Stimulated activated CD8-positive, alpha-beta memory T cell treated with anti-CD3 and anti-CD28 coated beads, Interleukin-4, amount 100 ng/mL, for 48 hours (primary cell): ENCODE data around the gene SYNJ1.
A peak's percentile ranks its signal among the peaks of the same experiment; 100 is the strongest.
"Not testable (repeated sequence)": the region's sequence is repeated elsewhere in the genome, so short reads cannot be mapped to it uniquely, and the experiment has no call there.

Source experiments
- DNase-seq: peaks from one replicate; pipeline ENCODE4 v3.0.0-alpha.2; 2020

The SYNJ1 gene

DNA sequence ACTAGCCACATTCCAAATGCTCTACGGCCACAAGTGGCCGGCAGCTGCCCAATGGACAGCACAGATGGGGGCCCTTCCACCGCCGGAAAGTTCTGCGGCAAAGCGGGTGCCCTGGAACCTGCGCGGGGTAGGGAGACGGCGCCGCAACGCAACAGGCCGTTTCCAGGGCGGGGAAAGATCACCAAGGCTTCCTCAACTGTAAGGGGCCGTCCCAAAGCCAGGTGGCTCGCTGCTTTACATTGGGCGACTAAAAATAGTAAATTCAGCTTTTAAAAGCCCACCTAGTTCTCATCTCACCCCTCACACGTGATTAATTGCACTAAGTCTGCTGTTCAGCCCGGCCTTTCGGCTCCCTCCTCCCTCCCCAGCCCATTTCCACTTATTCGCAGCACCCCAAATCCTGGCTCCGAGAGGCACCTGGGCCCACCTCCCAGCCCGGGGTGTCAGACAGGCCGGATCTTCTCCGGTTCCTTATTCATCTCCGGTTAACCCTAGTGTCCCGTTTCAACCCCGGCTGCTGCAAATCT, 116.3 kb downstream of the SYNJ1 start:
- DNase-seq, result peak; percentile 58

DNA sequence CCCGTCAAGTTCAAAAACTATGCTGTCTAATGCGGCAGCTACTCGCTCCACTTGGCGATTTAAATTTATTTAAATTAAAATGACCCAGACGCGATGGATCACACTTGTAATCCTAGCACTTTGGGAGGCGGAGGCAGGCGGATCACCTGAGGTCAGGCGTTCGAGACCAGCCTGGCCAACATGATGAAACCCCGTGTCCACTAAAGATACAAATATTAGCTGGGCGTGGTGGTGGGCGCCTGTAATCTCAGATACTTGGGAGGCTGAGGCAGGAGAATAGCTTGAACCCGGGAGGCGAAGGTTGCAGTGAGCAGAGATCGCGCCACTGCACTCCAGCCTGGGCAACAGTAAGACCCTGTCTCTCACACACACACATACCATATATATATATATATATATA, 116.9 kb downstream of the SYNJ1 start:
- not testable (repeated sequence) for DNase-seq

DNA sequence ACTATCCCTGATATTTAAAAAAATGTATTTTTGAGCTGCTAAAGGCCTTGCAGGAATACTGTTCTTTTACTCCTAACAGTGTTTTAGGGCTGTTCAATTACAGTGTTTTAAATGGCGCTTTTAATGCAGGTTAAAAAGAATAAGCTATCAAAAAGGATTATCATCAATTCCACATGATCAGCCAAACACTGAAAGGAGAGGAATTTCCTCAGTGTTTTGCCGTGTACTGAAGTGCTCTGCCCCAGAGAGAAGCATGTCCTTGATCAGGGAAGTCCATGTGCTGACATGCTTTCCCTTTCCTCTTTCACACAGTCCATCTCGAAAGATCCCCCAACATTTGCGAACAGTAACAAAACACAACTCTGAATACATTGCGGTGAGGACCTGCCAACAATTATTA, 119.0 kb downstream of the SYNJ1 start:
- DNase-seq, result no peak

DNA sequence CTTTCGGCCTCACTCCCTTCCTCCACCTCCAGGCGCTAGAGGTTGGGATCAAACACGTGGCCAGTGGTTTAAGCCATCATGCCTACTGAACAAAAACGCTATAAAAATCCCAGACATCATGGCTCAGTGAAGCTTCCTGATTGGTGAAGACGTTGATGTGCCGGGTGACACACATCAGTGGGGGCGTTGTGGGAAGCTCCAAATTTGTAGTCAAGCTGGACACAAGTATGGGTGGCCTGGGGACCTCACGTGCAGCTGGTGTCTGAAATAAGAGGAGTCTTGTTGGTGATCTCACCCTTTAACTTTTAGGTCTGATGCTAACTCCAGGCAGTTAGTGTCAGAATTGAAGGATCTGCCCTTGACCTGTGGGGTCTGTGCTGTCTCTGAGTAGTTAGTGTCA, 122.3 kb downstream of the SYNJ1 start:
- DNase-seq, result no peak

DNA sequence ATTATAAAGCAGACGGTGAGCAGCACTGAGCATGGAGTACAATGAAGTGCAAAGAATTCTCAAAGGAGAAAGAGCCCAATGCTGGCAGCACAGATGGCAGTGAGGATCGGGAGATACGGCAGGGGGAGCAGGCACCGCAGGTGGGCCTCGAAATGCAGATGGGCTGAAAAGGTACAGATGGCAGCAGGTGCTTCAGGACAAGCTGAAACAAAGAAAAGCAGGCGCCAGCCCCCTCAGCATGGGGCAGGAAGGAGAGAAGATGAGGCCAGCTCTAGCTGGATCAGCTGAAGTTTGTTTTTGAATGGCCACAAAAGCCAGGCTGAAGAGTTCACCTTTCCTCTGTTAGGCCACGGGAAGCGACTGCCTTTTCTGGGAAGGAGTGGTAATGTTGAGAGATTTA, 123.3 kb downstream of the SYNJ1 start:
- no peak for DNase-seq

DNA sequence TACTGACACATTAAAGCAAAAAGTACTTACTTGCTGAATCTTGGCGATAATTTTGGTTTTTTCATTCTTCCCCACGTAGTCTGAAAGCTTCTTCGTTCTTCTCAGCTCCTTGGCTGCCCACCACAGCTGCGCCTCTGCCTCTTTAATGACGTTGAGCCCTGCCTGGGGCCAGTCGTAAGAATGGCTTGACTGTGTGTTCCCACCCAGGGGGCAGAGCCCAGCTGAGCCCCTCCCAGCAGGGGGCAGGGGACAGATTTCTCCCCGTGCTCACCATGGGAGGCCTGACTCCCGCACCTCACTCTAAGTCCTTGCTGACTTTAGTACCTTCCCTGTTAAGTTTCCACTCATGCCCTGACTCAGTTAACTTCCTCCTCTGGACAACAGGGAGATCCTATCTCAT, 124.7 kb downstream of the SYNJ1 start:
- DNase-seq, result no peak

DNA sequence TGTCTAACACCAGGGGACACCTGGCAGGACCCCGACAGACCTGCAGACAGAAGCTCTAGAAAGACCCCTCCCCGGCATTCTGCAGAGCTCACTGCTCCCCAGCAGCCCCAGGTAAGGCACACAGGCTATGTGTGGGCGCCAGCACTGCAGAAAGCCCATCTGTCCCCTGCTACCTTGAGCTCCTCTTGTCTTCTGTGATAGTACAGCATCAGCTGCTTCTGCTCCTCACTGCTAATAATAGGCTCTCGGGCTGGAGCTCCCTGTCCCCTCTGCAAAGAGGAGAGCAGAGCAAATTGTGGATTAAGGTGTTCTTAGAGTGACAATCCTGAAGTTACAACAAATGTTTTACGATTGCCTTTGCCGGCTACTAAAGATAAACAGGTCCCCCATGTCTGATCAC, 125.7 kb downstream of the SYNJ1 start:
- no peak for DNase-seq

DNA sequence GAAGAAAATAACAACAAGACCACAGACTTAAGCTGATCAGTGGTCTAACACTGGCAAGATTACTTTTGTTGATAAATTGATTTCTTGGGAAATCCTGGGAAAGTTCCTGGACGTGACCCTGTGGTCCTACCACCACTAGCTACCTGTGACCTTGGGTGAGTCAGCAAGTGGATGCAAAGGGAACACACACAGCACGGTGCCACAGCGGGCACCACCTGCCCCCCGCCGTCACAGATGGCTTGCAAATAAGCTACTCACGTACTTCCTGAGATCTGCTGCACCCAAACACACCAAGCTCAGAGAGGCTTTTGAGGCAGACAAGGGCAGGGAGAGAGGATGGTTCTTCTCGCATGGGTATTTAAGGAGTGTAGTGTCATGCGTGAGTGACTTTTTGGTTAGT, 128.3 kb downstream of the SYNJ1 start:
- no peak for DNase-seq

DNA sequence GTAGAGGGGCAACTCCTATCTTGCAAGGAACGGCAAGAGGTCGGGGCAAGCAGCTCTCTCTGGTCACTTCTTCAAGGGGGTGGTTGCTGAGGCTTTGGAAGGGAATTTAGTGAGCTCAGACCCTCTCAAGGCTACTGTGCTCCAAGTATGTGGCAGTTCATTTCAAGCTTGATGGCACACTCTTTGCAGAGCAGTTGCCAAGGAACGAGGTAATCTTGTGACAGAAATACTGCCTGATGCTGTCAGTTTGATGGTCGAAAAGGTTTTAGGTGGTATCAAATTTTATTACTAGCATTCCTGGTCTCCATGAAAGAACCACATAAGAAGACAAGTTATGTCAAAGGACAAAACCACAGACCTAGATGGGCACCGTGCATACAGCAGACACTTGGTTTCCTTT, 128.7 kb downstream of the SYNJ1 start:
- DNase-seq, result no peak

DNA sequence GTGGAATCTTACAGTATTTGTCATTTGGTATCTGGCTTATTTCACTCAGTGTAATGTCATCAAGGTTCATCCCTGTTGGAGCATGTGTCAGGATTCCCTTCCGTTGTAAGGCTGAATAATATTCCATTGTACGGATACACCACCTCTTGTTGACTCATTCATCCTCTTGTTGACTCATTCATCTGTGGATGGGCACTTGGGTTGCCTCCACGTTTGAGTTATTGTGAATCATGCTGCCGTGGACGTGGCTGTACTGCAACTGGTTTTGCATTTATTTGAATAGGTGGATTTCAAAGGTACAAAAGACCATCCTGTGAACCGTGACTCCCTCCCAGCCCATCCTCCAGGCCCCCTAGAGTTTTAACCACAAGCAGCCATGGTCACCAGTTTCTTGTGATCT, 130.6 kb downstream of the SYNJ1 start:
- no peak for DNase-seq

DNA sequence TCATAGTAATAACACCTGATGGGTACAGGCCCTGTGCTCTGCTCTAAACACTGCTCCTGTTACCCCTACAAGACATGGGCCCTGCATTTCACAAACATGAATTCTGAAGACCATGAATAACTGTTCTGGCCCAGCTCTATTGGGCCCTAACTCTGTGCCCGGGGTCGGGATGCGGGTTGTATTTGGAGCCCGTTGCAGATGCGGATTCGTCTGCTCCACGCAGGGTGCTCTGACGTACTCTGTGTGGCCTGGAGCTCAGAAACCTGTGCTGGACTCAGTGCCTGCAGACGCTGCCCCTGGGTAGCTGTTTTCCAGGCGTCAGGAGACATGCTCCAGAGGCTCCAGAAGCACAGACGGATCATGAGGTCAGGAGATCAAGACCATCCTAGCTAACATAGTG, 132.4 kb downstream of the SYNJ1 start:
- DNase-seq, result no peak

DNA sequence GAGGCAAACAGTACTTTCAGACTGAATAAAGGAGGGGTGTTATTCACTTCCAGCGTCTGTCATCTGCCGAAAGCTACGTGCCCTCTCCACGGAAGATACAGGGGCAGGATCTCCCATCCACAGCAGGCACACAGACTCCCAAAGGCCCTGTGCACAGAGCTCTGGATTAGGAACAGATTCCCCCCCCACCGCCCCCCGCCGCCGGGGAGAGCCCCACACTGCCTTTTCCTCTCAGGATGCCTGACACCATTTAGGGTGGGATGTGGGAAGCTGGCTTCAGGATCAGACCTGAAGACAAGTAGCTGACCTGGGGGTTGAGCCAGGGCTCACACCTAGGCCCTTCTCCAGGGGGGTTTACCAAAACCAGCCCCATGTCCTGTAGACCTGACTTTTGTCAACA, 134.1 kb downstream of the SYNJ1 start:
- DNase-seq, result no peak

DNA sequence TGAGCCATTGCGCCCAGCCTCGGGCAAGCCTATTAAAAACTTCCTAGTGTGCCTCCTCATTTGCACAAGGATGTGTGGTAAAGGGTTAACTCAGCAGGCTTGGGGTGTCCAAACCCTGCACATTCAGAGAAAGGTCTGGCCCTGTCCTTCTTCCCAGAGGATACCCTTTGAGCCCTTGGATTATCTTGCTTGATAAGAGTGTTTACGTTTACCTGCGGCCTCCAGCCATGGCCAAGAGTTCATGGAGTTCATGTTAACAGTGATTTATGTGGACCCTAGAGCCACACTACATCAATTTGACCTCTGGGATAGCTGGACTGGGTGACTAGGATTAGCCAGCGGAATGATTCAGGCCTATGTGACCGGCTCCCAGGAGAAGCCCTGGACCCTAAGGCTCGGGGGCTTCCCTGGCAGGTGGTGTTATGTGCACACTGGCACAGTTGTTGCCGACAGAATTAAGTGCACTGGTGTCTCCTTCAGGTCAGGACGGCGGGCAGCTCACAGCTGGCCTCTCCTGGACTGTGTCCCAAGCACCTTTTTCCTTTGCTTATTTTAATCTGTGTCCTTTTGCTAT, 134.8 kb downstream of the SYNJ1 start:
- DNase-seq, result no peak

DNA sequence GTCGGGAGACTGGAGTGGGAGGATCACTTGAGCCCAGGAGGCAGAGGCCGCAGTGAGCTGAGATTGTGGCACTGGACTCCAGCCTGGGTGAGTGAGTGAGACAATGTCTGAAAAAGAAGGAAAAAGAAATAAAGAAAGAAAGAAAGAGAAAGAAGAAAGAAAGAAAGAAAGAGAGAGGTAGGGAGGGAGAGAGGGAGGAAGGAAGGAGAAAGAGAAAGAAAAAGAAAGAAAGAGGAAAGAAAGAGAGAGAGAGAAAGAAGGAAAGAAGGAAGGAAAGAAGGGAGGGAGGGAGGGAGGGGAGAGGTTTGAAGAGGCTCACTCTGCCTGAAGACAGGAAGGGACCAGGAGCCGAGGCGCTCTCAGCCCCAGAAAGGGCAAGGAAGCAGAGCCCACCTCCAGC, 137.7 kb downstream of the SYNJ1 start:
- no peak for DNase-seq

DNA sequence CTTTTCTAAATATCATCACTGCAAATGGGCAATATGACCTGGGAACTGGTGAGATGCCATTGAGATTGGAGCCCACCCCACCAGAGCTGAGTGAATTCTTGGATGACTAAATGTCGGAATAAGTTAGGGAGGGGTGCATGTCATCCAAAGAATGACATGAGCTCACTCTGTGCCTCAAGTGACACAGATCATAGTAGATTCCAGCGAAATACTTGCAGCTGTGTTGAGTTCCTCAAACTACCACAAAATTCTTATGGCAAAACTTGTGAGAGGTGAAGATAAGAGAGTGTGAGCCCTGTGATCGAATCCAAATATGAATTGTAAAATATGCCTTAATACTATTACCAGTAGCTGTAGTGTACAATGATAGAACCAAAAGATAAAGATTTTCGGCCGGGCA, 140.2 kb downstream of the SYNJ1 start:
- no peak for DNase-seq

DNA sequence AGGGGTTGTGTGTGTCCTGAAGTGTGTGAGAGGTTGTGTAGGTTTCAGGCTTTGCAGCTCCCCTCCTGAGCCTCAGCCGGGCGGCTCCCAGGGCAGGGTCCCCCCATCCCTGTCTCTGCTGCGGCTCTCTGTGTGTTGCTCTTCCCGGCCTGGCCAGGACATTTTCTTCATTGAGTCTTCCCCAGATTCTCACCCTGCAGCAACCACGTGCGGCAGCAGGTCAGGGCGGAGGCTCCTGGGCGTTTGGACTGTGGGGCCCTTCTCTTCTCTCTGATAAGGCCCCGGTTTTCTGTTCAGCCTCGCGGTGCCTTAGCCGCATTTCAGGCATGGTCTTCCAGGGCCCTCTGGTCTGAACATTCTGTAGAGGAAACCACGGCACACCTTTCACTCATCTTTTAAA, 140.7 kb downstream of the SYNJ1 start:
- no peak for DNase-seq

DNA sequence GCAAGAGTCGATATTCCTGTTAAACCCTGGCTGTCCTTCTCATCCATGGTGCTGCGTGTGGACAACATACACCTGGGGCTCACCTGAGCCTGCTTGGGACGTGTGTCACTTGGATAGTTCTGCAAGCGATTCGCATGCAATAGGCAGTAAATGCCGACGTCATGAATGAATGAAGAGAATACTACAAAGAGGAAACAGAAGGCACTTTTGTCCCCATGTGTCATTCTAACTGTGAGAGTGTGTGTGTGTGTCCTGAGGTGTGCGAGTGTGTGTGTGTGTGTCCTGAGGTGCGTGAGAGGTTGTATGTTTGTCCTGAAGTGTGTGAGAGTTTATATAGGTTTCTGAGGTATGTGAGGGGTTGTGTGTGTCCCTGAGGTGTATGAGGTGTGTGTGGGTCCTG, 141.8 kb downstream of the SYNJ1 start:
- DNase-seq, result no peak

DNA sequence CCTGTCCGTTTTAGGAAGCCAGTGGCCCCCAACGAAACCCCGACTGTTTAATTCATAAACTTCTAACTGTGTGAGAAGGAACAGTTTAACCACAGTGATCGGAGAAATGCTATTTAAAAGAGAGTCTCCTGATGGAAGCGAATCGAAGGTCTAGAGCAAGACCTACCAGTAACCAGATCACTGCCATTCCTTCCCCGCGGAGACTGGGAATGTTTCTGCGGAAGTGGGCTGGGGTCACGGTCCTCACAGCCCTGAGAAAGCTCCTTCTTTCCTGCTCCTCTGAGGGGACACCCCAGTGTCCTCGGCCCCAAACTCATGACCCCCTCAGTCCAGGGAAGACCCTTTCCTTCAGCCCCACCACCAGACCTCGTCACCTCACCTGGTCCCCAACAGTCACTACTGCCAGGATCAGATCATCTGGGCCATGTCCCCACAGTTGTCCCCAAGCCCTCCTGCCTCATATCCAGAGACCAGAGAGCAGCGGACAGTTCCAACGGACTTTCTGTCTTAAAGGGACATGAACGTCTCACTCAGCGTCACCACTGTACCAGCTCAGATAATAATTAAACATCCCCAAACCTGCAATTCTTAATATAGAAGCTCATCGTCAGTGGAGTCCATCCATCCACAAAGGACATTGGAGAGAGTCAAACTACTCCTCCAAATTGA, 142.6 kb downstream of the SYNJ1 start, which contains the start of gene TCP10L:
TSS of gene TCP10L (minus strand) at position 482 of the 669 bp plus-strand sequence. CDS start 1,219 bp downstream, outside the sequence.
- no peak for DNase-seq

DNA sequence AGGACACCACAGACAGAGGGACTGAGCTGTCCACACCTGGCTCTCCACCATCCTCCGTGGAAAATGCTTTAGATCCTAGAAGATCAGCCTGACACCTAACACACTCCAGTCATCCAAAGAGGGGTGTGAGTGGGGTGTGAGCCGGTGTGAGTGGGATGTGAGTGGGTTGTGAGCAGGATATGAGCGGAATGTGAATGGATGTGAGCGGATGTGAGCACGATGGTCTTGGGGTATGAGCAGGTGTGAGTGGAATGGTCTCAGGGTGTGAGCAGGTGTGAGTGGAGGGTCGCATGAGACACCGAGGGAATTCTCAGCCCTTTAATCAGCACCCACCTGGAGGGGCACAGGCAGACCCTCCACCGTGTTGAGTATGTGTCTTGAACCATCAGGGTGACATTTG, 143.3 kb downstream of the SYNJ1 start:
- DNase-seq, result no peak

DNA sequence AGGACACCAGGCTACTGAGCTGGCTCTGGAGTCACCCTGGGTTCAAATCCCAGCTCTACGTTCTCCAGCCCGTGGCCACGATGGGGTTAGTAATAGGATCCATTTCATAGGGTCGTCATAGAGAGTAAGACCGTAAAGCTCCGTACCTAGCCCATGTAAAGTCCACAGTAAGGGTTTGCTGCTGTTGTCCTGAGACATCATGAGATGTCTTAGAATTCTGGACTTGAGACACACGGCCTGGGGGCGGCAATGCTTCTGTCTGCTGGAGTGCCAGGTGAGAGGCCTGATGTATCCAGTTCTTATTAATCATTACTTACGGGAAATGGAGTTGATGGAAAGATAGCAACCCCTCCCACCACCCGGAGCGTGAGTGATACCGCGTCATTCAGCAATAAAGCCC, 146.1 kb downstream of the SYNJ1 start:
- DNase-seq, result no peak

DNA sequence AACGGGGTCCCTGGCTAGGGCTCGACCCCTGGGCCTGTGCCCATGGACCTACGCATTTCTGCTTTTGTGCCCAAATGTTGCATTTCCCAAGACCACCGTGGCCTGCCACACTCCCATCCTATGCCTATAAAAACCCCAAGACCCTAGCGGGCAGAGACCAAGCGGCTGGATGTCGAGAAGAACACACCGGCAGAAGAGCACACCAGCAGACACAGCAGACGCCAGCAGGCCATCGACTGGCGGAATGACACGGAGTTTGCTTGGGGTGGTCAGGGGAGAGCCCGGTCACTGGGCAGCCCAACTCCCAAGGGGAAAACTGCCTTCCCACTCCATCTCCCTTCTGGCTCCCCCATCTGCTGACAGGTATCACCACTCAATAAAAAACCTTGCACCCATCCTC, 146.9 kb downstream of the SYNJ1 start:
- no peak for DNase-seq
